T-helper 22 cell (primary cell): ENCODE data around the gene SMARCA5.

Source experiments
- DNase-seq: peaks from one replicate; pipeline ENCODE4 v3.0.0-alpha.2; 2020; ENCODE audit warnings: low read depth

Gene SMARCA5

GRCh38 chr4:143531788-143532491 lies 18.4 kb downstream of the SMARCA5 start:
- DNase-seq, result no peak

DNA sequence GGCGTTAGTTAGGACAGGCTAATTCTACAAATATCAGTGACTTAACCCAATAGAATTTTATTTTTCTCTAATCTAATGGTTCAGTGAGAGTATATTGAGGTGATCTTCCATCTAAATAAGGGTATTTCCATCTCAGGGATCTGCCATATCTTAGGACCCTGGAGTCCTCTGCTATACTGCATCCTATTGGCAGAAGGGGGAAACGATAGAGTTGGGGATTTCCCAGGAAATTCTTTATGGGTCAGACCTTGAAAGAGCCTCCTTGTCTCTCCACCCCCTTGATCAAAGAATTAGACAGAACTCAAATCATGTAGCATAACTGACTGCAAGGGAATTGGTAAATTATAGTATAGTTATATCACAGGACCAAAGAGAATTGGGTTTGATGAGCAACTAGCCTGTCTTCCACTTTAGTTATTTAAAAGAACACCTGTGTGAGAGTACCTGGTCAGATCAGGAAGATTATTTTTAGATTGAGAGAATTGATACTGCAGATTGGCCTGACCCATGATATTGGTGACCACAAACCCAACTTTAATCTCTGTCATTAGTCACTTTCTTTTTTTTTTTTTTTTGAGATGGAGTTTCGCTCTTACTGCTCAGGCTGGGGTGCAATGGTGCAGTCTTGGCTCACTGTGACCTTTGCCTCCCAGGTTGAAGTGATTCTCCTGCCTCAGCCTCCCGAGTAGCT lies 25.6 kb downstream of the SMARCA5 start:
- no peak for DNase-seq

- DNase-seq, result no peak
Measured at GRCh38 chr4:143539670-143540023, 26.1 kb downstream of the SMARCA5 start.

GRCh38 chr4:143549928-143550327 lies 36.4 kb downstream of the SMARCA5 start:
- DNase-seq, result no peak

DNA sequence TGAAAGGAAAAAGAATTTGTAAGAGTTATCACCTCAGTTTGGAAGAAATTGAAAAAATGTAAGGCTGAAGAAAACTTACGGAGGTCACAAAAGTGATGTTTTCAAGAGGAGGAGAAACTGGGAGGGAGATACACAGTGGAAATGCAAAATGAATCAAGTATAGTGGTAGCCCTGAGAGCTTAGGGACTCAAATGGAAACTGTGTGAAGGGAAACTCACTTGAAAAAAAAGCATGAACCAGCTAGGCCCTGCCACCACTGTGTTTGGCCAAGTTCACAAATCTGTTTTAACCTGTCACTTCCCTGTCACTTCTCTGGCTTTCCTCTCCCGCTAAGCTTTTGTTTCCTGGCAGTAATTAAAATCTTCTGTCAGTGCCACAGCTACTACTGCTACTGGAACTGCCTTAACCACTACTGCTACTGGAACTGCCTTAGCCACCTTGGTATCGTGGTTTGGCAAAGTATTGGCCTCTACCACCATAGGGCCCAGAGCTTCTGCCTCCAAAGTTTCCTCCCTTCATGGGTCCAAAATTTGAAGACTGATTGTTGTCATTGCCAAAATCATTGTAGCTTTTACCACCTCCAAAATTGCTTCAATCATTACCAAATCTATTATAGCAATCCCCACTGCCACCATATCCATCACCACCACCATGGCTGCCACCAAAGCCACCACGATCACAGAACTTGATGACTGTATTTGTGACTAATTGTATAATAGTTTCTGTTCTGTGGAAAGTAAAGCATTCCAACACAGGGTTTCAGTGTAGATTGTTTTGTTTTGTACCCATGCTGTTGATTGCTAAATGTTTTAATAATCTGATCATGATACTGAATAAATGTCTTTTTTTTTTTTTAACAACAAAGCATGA lies 41.5 kb downstream of the SMARCA5 start:
- DNase-seq, result no peak

GRCh38 chr4:143555676-143556075 lies 42.2 kb downstream of the SMARCA5 start:
- no peak for DNase-seq

DNA sequence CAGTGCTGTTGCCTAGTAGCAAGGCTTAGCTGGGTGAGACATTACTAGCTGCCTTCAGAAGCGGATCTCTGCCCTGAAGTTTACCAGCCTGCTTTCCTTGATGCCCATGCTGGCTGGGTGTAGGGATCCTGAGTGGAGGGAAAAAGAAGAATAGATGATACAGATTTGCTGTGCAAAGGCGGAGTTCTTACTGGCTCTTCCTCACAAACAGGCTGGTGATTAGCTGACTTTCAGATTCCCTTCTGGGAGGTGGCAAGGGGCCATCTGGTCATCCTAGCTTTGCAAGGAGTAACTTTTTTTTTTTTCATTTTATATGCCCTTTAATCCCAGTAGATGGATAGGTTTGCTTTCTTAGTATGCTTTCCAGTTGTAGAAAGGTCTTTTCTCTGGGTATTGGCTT lies 44.8 kb downstream of the SMARCA5 start:
- no peak for DNase-seq

GRCh38 chr4:143558823-143559756 lies 45.6 kb downstream of the SMARCA5 start:
- peak; percentile 54 for DNase-seq

- DNase-seq, result no peak
Measured at GRCh38 chr4:143559757-143560147, 46.2 kb downstream of the SMARCA5 start.

DNA sequence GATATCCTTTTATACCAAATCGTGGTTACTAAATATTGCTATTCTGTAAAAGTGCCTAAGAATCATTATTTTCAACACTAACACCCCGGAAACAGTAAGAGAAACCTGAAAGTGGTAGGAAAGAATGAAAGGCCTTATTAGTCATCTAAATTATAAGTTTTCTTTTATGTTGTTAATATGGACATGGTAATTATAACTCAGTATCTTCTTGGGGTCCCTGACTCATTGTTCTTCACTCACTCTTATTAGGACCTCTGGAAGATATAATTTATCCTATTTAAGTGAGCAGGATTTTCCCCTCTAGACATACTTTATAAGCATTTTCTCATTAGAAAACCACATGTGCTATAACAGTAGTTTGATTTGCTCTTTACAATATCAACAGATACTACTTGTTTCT lies 51.0 kb downstream of the SMARCA5 start:
- no peak for DNase-seq

DNA sequence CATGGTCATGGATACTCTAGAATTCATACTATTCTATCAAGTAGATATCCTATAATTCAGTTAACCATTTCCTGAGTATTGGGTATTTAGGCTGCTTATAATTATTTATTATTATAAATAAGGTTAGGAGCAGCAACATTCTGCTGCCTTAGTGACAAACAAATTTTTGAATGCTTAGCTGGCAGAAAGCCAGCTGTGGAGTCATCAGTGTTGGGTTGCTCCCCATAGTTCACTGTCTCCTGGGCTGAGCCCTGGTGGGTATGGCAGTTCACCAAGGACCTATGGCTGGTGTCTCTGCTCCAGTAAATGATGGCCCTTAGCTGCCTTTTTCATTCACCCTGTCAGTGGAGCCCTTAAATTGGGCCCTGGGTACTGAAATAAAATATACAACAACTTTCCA lies 61.8 kb downstream of the SMARCA5 start:
- DNase-seq, result no peak

DNA sequence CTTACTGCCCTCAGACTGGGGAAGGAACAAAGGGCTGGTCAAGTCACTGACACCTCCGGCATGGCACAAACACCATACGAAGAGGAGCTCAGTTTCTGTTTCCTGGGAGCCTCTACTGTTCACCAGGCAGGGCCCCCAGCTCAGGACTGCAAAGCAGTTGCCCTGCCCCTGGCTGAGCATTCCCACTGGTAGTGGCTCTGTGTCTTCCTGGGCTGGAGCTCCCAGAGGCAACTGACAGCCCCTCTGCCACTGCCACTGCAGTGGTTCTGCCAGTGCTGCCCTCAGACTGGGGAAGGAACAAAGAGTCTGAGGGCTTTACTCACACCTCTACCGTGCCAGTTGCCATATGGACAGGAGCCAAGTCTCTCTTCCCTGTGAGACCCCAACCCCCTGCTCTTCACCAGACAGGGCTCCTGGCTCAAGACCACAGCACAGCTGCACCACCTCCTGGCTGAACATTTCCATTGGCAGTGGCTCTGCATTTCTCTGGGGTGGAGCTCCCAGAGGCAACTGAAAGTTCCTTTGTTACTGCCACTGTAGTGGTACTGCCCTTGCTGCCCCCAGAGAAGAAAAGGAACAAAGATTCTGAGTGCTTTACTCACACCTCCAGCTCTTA lies 67.9 kb downstream of the SMARCA5 start:
- DNase-seq, result no peak

GRCh38 chr4:143585548-143585947 lies 72.0 kb downstream of the SMARCA5 start:
- DNase-seq, result no peak

DNA sequence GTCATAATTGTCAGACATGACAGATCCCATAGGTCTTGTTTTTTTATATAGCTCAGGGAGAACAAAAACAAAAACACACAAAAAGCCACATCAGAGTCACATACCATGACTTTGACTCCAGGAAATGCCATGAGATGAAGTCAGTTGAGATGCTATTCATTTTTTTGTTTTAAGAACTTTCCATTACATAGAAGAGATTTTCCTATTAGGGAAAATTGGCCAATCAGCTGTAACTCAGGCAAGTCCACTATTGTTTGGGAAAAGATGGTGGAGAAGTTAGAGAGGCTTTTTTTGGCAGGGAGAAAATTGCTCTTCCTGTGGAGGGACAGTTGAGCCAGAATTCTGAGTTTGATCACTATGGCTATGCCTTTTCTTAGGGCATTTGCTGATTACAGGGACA lies 72.6 kb downstream of the SMARCA5 start:
- DNase-seq, result no peak

DNA sequence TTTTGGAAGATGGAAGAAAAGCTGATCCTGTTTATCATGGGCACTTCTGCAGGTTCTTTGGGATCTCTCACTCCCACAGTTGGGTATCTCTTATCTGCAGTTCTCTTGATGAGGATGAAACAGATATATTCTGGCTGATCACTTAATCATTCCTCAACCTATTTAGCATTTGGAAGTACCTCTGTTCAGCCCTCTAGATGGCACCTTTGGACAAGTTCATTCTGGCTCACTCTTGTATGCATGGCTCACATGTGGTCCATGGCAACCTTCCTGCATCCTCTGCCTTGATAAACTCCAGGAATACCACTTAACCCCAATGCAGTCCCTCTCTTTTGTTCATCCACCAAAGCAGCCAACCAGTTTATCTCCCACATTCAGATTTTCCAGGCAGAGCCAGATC lies 74.2 kb downstream of the SMARCA5 start:
- DNase-seq, result no peak

DNA sequence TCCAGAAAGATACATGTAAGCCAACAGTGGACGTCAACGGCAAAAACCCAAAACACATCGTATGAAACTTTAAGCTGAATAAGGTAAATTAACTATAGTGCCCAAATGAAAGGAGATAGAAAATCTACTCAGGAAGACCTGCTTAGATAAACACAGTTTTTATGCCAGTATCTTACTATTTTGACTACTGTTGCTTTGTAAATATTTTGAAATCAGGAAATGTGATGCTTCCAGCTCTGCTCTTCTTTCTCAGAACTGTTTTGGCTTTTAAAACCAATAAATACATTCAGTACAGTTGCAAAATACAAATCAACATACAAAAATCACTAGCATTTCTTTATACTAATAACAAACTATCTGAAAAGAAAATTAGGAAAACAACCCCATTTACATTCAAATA lies 83.8 kb downstream of the SMARCA5 start:
- no peak for DNase-seq

- no peak for DNase-seq
Measured at GRCh38 chr4:143598816-143599215, 85.3 kb downstream of the SMARCA5 start.

GRCh38 chr4:143599827-143600226 lies 86.3 kb downstream of the SMARCA5 start:
- DNase-seq, result no peak

DNA sequence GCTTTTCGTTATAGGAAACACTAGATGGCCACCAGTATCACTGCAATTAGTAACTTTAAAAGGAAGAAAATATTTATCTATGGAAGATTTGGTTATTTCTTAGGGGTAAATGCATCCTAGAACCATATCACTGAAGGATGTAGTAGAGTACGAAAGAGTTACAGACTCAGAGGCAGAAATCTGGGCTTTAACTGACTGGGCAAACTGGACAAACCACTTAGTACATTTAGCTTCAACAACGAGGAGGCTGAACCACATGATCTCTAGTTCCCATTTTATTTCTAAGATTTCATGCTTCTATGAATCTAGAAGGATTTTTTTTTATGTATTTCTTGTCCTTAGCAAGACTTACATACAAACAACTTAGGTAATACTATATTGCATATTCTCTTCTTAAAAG lies 93.0 kb downstream of the SMARCA5 start:
- DNase-seq, result no peak
